ENCODE results near the gene PIEZO1. TPM values are rescaled to one million over a fixed set of nuclear protein-coding genes. Genes with fewer than 3 reads are reported as not detected.

PIEZO1 gene
- total and polyA plus RNA-seq, 2 donors (not counting 1 experiment from before 2014, with no cell fraction given) = 108 to 331 TPM

DNA sequence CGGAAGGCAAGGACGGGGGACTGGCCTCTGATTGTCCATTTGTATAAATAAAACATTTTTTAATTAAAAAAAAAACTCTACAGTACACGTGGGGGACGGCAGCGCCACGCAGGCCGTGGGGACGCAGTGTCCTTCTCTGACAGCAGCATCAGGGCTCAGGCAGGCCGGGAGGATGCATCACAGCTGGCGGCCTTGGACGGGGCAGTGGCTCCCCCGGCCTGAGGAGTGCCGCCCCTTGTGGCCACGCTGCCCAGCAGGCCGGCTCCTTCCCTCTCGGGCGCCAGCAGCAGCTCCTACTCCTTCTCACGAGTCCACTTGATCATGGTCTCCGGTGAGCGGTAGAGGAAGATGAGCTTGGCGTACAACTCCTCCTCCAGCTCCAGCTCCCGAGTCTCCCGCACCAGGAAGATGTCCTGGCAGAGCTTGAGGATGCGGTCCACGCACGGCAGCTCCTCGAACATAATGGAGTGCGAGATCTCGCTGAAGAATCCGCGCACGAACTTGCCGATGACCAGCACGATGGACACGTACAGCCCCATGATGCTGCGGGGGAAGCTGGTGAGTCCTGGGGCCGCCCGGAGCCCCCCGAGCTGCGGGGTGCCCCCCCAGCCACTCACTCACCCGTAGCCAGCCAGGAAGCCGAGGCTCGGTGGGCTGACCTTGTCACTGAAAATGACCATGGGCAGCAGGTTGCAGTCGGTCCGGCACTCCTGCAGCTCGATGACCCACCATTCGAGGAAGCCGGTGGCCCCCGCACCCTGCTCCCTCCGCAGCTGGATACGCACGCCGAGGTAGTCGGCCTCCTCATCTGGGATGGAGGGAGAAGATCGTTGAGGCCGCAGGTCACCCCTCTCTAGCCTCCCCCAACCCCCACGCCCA is 69.5 kb downstream of the PIEZO1 start:
- no peak overlapping the region for H3K4me2 ChIP-seq (replicated peaks; ENCODE audit: low read depth, low read length, poor library complexity, severe bottlenecking)
- H3K4me1 ChIP-seq (ENCODE audit: control insufficient read depth in 2 of 2, insufficient read depth in 2 of 2, low read length in 2 of 2) = no peaks in the 10 kb centered on the region
- TF ChIP-seq CTCF (IDR thresholded peaks at IDR 0.05) = no peak
- no peak for TF ChIP-seq EZH2 (IDR thresholded peaks at IDR 0.05; ENCODE audit: borderline replicate concordance, insufficient read depth, low read depth, low read length, poor library complexity, severe bottlenecking)
- 96% methylated on average over 47 of the region's 57 CpGs for WGBS (ENCODE audit: insufficient coverage)
- no peaks in the 10 kb centered on the region for H3K27me3 Mint-ChIP-seq
- H3K36me3 ChIP-seq (replicated peaks in 1 of 2; ENCODE audit: control extremely low read depth in 1 of 2, control insufficient read depth in 1 of 2, extremely low read depth in 1 of 2, insufficient read depth in 2 of 2, low read length in 1 of 2) = peaks cover 0 to 71% of the 10 kb centered on the region in 2 experiments
- H3K9me3 Mint-ChIP-seq (ENCODE audit: insufficient read depth) = no peaks in the 10 kb centered on the region
- no peak overlapping the region for H3K27ac ChIP-seq (ENCODE audit: low read length in 2 of 2)
- ChIA-PET POLR2A (no interaction called here), CTCF (interaction anchor here (1.2 kb wide), 1 partner anchor 30 kb away, joined by 3 read pairs; no protein-coding TSS in a partner anchor)
- no peak for ATAC-seq (ENCODE audit: low read depth)
- H3K27ac Mint-ChIP-seq = no peak overlapping the region
- peaks cover 26% of the 10 kb centered on the region for H4K20me1 ChIP-seq (ENCODE audit: control insufficient read depth, insufficient read depth, low read length, poor library complexity, severe bottlenecking)
- H3K4me3 ChIP-seq (ENCODE audit: control extremely low read depth in 1 of 5, extremely low read depth in 1 of 5, insufficient read depth in 1 of 5, low read depth in 2 of 5, low read length in 4 of 5) = no peak overlapping the region
- H3K4me1 Mint-ChIP-seq = no peaks in the 10 kb centered on the region
- no peak overlapping the region for H3K4me3 Mint-ChIP-seq
- peaks cover 8% of the 10 kb centered on the region for H3K79me2 ChIP-seq (ENCODE audit: control insufficient read depth, insufficient read depth, low read length)
- no peaks in the 10 kb centered on the region for H3K27me3 ChIP-seq (replicated peaks in 1 of 4; ENCODE audit: control extremely low read depth in 1 of 4, control insufficient read depth in 3 of 4, insufficient read depth in 4 of 4, low read length in 3 of 4)
- H3K9ac ChIP-seq (ENCODE audit: low read length) = no peak overlapping the region
- intact Hi-C loops (cut with micrococcal nuclease) = no loop called here
- DNase-seq = no peak
- H3K9me3 ChIP-seq (ENCODE audit: control extremely low read depth in 1 of 3, control insufficient read depth in 2 of 3, insufficient read depth in 1 of 3, low read length in 2 of 3) = no peaks in the 10 kb centered on the region
- no peak overlapping the region for H2AFZ ChIP-seq (ENCODE audit: insufficient read depth, low read depth, low read length, poor library complexity, severe bottlenecking)

Measured in B cell (primary cell).